NCI-H2081 treated with DMSO at 0.1 percent for 48 hours (cell line): ENCODE measurements around the gene ZNF132.
"Not testable (repeated sequence)": the region's sequence is repeated elsewhere in the genome, so short reads cannot be mapped to it uniquely, and the experiment has no call there.

ENCODE experiments used
- DNase-seq: peaks from one replicate; lab custom pipeline; 2025; lab: John Stamatoyannopoulos, UW

The ZNF132 gene

GRCh38 chr19:58406818-58407657 lies 32.9 kb downstream of the ZNF132 start:
- DNase-seq = no peak

DNA sequence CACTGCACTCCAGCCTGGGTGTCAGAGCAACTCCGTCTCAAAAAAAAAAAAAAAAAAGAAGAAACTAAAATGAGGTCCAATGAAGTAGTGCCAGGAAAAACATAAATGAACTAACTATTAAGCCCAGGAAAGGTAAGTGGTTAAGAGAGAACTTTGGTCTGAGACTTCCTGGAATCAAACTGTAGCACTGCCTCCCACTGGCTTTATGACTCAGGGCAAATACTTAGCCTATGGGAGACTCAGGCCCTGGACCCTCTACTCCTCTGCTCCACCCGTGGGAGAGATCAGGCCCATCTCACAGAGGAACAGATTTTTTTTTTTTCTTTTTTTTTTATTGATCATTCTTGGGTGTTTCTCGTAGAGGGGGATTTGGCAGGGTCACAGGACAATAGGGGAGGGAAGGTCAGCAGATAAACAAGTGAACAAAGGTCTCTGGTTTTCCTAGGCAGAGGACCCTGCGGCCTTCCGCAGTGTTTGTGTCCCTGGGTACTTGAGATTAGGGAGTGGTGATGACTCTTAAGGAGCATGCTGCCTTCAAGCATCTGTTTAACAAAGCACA lies 36.0 kb downstream of the ZNF132 start:
- not testable (repeated sequence) for DNase-seq

DNA sequence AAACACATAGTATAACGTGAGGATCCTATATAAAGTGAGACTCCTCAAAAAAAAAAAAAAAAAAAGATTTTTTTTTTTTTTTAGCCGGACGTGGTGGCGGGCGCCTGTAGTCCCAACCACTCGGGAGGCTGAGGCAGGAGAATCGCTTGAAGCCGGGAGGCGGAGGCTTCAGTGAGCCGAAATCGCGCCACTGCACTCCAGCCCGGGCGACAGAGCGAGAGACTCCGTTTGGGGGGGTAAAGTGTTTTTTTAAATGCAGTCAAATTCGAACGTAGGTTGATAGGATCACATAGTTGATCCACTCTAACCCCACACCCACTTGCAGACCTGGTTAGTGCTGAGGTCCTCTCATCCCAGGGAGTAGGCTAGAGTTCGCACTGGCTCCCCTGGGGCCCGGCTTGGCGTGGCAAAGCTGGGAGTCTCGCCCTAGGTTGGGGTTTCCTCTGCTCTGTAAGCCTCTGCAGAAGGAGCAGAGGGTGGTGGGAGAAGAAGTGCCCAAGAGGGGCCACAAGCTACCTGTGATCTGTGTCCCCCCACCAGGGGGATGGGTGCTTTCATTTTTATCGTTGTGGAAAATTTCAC lies 38.0 kb downstream of the ZNF132 start:
- DNase-seq = no peak

DNA sequence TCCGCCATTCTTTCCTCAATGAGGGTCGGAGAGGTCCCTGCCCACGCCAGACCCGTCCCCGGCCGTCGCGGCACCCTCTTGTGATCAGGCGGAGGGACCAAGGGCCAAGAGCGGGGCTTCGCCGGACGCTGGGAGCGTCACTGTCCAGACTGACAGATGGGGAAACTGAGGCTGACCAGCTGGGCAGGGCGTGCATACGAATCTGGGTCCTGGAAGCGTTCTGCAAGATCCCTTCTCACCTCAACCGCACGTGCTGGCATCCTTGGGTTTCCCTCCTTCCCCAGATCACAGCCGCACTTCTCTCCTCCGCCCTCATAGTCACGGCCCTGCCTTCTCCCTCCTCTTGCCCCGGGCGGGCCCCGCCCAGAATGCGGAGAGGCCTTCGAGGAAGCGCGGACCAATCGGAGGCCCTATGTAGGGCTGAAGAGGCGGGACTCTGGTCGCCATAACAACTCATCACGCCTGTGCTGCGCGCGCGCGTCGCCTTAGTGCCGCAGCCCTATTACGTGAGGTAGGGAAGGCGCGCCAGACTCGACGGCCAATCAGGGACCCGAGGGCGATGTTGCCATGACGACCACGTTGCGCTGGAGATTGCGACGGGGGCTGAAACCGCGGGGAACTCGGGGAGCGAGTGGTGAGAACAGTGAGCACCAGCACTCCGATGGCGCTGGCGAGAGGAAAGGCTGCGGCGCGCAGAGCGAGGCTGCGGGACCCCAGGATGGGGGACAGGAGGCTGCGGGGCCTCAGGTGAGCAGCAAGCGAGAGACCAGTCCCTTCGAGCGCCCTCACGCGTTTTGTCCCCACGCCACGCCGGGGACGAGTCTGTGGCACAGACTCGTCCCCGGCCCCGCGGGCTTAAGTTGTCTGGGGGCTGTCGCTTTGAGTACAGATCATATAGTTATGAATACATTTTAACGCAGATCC lies 38.8 kb downstream of the ZNF132 start:
- DNase-seq = peak; percentile 95

GRCh38 chr19:58400316-58400915 lies 39.5 kb downstream of the ZNF132 start:
- no peak for DNase-seq

GRCh38 chr19:58399903-58400302 lies 40.0 kb downstream of the ZNF132 start:
- no peak for DNase-seq

DNA sequence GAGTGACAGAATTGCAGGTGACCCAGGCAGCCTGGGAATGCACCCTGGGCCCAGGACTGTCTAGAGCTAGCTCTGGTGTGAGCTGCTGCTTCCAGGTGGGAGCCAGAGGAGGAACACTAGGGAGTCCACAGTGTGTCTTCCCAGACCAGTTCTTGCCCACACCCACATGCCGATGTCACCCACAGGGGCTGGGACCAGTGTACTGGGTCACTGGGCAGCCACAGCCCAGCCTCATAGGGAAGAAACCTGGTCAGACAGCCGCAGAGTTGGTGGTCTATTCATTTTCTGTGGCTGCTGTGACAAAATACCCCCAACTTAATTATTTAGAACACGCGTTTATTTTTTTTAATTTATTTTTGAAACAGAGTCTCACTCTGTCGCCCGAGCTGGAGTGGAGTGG lies 41.4 kb downstream of the ZNF132 start:
- DNase-seq = no peak

DNA sequence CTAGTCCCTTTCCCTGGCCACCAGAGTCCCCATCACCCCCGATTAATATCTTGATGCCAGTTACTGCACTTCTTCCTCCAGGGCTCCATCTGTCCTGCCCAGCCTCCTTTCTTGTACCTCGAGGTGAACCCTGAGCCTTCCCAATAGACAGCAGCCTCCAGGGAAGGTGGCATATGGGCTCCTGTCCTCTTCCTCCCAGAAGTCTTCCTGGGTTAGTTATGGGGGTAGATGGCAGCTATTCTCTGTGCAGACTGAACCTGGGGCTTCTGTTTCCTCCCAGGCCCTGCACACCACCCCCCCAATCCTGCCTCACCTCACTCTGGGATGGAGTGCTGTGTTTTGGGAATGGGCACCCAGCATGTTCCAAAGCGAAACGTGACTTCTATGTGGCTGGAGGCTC lies 41.9 kb downstream of the ZNF132 start:
- no peak for DNase-seq

DNA sequence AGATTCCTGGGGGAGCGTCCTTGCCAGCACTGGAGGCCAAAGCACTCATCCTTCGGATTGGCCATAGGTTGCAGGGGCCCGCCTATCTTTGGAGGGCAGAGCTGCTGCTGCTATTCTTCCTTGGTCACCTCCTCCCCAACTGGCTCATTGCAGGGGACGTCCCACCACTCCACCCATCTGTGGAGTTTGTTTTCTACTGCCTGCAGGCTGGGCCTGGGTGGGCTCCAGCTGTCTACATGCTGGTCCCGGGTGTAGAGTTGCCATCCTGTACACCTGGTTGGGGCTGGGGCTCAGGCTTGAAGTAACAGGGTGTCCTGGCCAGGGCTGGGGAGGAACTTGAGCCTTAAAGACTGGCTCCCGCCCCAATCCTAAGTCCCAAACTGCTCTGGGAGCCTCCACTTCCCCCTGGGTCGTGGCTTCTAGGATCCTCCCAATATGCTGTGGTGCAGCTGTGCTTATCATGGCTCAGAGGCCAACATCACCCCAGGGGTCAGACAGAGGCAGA lies 42.4 kb downstream of the ZNF132 start:
- no peak for DNase-seq

GRCh38 chr19:58396691-58397532 lies 43.0 kb downstream of the ZNF132 start:
- no peak for DNase-seq

GRCh38 chr19:58395979-58396627 lies 43.9 kb downstream of the ZNF132 start:
- no peak for DNase-seq

- no peak for DNase-seq
These were observed 44.6 kb downstream of the ZNF132 start, which contains the start of gene RNF225 for GRCh38 chr19:58395220-58395978. Gene RNF225, plus strand, starts transcription at chr19:58395656. Its CDS starts 434 bp downstream, at chr19:58396090.

DNA sequence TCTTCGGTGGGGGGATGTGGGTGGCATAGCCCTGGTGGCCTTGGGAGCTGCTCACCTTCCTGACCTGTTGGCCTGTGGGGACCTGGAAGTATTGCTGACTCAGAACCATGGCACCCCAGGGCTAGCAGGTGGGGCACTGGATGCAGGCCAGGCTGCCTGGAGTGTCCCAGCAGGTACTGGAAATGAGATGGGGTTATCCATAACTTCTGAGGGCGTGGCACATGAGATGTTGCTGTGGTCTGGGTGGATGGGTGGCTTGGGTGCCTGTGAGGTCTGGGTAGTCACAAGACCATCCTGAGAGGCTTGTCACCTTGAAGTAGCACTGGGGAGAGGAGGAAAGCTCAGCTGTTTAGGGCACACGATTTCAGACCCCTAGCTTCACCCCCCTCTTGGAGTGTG lies 45.1 kb downstream of the ZNF132 start:
- DNase-seq = no peak

DNA sequence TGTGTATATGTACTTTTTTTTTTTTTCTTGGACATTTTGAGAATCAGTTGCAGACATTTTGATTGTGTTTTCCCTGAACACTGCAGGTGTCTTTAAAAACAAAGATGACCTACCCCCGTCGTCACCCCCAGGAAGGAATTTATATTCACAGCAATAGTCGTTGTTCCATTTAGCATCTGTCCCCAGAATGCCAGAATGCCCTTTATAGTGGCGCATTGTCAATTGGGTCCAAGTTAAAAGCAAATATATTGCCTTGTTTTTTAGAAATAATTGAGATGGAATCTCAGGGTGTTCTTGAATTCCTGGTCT lies 46.3 kb downstream of the ZNF132 start:
- no peak for DNase-seq

DNA sequence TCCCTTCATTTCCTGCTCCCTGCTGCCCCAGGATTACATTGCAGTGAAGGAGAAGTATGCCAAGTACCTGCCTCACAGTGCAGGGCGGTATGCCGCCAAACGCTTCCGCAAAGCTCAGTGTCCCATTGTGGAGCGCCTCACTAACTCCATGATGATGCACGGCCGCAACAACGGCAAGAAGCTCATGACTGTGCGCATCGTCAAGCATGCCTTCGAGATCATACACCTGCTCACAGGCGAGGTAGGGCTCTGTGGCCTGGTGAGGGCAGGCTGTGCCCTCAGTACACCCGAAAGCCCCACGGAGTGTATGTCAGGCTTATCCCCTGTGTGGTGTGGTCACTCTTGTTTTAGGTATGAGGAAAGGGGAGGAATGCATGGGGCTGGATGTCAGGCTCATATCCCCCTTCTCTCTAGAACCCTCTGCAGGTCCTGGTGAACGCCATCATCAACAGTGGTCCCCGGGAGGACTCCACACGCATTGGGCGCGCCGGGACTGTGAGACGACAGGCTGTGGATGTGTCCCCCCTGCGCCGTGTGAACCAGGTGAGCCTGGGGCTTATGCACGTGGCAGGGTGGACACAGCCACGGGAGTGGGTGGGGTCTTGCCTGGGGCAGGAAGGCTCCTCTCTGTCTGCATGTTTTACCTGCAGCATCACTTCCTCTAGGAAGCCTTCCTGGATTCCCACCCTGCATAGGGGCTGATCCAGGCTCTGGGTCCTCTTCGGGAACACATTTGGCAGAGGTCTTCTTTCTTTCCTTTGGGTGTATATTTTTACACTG lies 46.8 kb downstream of the ZNF132 start:
- DNase-seq = no peak

DNA sequence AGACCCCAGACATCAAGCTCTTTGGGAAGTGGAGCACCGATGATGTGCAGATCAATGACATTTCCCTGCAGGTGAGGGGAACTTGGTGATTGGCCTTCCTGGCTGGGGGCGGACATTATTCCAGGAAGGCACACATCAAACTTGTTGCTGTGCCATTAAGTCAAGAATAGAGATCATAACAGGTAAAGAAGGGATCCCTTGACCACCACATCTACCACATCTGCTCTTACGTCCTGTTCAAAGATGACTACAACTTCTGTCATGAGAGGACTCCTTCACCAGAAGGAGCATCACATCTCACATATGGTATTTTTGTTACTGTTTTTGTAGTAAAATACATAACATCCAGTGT lies 51.8 kb downstream of the ZNF132 start:
- no peak for DNase-seq

- no peak for DNase-seq
These were observed 52.4 kb downstream of the ZNF132 start for GRCh38 chr19:58387338-58388174.
